HEK293 (cell line): Measurements from ENCODE around the gene ARHGEF12.

Experiments used
- CTCF ChIP-seq: fragments of 450-650 bp; formaldehyde crosslinking; IDR thresholded peaks from 2 replicates; pipeline ENCODE4 v1.5.1; 2016; ENCODE audit warnings: missing biosample characterization, missing genetic modification characterization
- ZBTB20 ChIP-seq: fragments of 450-650 bp; formaldehyde crosslinking; IDR thresholded peaks from 2 replicates; pipeline ENCODE4 v1.5.1; 2016; ENCODE audit warnings: missing biosample characterization, missing genetic modification characterization
- ZFP41 ChIP-seq: fragments of 450-650 bp; formaldehyde crosslinking; IDR thresholded peaks from 2 replicates; pipeline ENCODE4 v1.5.1; 2016; ENCODE audit warnings: missing biosample characterization, missing genetic modification characterization, borderline replicate concordance
- ZNF335 ChIP-seq: fragments of 450-650 bp; formaldehyde crosslinking; conservative IDR thresholded peaks from 2 replicates; pipeline ENCODE4 v1.5.1; 2016; ENCODE audit warnings: missing biosample characterization, missing genetic modification characterization
- TF ChIP-seq, protein P1 (sequence below): fragments of 450-650 bp; formaldehyde crosslinking; IDR thresholded peaks from 2 replicates; pipeline ENCODE4 v1.5.1; 2016; ENCODE audit warnings: missing biosample characterization, missing genetic modification characterization

DNA sequence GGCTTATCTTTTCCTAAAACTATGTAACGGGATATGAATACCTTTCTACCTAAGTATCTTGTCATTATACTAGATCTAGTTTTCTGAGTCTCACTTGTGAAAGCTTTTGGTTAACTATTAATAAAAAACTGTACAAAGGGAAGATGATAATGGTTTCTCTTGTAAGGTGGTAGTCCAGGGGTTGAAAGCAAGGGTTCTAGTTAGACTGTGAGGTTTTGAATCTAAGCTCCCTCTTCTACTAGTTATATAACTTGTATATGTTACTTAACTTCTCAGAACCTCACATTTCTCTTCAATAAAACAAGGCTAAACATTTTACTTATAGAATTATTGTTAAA lies 54.3 kb downstream of the ARHGEF12 start:
- TF ChIP-seq ZFP41 (tag by site-specific recombination): no peak
- no peak for TF ChIP-seq CTCF (tag by site-specific recombination)
- TF ChIP-seq ZNF335 (tag by site-specific recombination): no peak
- TF ChIP-seq, protein P1, sequence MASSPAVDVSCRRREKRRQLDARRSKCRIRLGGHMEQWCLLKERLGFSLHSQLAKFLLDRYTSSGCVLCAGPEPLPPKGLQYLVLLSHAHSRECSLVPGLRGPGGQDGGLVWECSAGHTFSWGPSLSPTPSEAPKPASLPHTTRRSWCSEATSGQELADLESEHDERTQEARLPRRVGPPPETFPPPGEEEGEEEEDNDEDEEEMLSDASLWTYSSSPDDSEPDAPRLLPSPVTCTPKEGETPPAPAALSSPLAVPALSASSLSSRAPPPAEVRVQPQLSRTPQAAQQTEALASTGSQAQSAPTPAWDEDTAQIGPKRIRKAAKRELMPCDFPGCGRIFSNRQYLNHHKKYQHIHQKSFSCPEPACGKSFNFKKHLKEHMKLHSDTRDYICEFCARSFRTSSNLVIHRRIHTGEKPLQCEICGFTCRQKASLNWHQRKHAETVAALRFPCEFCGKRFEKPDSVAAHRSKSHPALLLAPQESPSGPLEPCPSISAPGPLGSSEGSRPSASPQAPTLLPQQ (tag by site-specific recombination): no peak
- no peak for TF ChIP-seq ZBTB20 (tag by site-specific recombination)
